ENCODE measurements around the gene CLDND2.
A peak's percentile ranks its signal among the peaks of the same experiment; 100 is the strongest.

- peak in 2 of 6 experiments; percentile 9 to 34 for TF ChIP-seq CTCF (IDR thresholded peaks at IDR 0.05)
- TF ChIP-seq POLR2A (IDR thresholded peaks at IDR 0.05) = no peak
Observed at GRCh38 chr19:51394050-51394836, 25.4 kb upstream of the CLDND2 start.

All from Peyer's patch (tissue), 4 donors.